ENCODE data around the gene MTMR4.

- TF ChIP-seq RFX5 (IDR thresholded peaks at IDR 0.05) (no peak), POLR2A (IDR thresholded peaks at IDR 0.05; ENCODE audit: low read length) (no peak), RCOR1 (IDR thresholded peaks at IDR 0.05; ENCODE audit: low read depth, low read length) (no peak), RNF2 (IDR thresholded peaks at IDR 0.05; ENCODE audit: borderline replicate concordance, low read depth) (no peak), EHMT2 (IDR thresholded peaks at IDR 0.05; ENCODE audit: low read depth) (no peak), EP300 (IDR thresholded peaks at IDR 0.05) (no peak), CBX2 (IDR thresholded peaks at IDR 0.05; ENCODE audit: borderline replicate concordance, low read depth) (no peak), NFE2L2 (conservative IDR thresholded peaks at IDR 0.05; ENCODE audit: low read length) (no peak), PBX3 (IDR thresholded peaks at IDR 0.05) (no peak), MYC (IDR thresholded peaks at IDR 0.05; ENCODE audit: borderline replicate concordance, low read length) (no peak)
- TF ChIP-seq, protein P1, sequence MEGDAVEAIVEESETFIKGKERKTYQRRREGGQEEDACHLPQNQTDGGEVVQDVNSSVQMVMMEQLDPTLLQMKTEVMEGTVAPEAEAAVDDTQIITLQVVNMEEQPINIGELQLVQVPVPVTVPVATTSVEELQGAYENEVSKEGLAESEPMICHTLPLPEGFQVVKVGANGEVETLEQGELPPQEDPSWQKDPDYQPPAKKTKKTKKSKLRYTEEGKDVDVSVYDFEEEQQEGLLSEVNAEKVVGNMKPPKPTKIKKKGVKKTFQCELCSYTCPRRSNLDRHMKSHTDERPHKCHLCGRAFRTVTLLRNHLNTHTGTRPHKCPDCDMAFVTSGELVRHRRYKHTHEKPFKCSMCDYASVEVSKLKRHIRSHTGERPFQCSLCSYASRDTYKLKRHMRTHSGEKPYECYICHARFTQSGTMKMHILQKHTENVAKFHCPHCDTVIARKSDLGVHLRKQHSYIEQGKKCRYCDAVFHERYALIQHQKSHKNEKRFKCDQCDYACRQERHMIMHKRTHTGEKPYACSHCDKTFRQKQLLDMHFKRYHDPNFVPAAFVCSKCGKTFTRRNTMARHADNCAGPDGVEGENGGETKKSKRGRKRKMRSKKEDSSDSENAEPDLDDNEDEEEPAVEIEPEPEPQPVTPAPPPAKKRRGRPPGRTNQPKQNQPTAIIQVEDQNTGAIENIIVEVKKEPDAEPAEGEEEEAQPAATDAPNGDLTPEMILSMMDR (IDR thresholded peaks at IDR 0.05) = no peak
Observed at GRCh38 chr17:58525239-58525638, 10.8 kb upstream of the MTMR4 start.

Measured in A549 (cell line).